Activated T-cell treated with anti-CD3 and anti-CD28 coated beads, Interleukin-2, amount 50 U/mL, for 24 hours (primary cell): ENCODE measurements around the gene MAB21L3.

Source experiments
- DNase-seq: peaks from one replicate; pipeline ENCODE4 v3.0.0-alpha.2; 2020
- H3K27ac Mint-ChIP-seq: 2 replicates; pipeline ENCODE4 v1.8.0; 2020; ENCODE audit warnings: mild to moderate bottlenecking, mixed read lengths
- H3K27me3 Mint-ChIP-seq: 2 replicates; pipeline ENCODE4 v1.8.0; 2020; ENCODE audit warnings: mixed read lengths
- H3K36me3 Mint-ChIP-seq: 2 replicates; pipeline ENCODE4 v1.8.0; 2020; ENCODE audit warnings: low read depth, mixed read lengths
- H3K4me1 Mint-ChIP-seq: 2 replicates; pipeline ENCODE4 v1.8.0; 2020; ENCODE audit warnings: low read depth, mixed read lengths
- H3K4me3 Mint-ChIP-seq: 2 replicates; pipeline ENCODE4 v1.8.0; 2020; ENCODE audit warnings: mild to moderate bottlenecking, moderate library complexity, mixed read lengths
- H3K9me3 Mint-ChIP-seq: 2 replicates; pipeline ENCODE4 v1.8.0; 2020; ENCODE audit warnings: mixed read lengths

Gene MAB21L3

DNA sequence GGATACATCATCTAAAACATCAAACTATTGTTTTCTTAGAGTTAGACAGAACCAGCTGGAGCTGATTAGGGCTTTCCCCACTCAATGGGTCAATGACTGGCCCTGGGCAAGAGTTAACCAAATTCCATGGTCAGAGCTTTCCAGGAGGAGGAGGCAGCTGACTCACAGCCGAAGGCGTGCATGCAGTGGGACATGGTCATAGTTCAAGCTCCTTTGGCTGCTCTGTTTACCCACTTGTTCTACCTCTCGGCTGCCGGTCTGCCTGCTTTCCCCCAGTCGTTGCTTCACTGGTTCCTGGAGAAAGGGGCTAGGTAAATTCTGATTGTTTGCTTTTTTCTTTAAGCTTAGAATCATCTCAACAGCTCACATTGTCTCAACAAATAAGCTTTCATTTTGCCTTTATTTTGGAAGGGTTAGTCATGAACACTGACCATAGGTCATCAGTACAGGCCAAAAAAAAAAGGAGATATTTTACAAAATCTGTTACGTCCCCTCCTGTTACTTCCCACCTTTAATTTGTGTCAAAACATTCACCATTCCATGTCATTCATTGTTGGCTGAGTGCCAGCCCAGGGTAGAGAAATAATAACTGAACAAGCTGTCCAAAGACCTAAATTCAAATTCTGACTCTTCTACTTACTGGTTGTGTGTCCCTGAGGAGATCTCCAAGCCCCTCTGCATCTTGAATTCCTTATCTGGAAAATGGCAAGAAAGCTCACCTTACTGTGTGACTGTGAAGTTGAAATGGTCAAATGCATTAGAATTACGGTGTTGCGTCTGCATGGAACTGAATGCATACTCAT lies 12.0 kb downstream of the MAB21L3 start:
- Mint-ChIP-seq H3K4me3 (no peak overlapping the region), H3K27me3 (peaks cover 33% of the 10 kb centered on the region), H3K4me1 (peaks cover 27% of the 10 kb centered on the region), H3K27ac (no peak overlapping the region), H3K36me3 (no peaks in the 10 kb centered on the region), H3K9me3 (no peaks in the 10 kb centered on the region)
- DNase-seq: no peak

DNA sequence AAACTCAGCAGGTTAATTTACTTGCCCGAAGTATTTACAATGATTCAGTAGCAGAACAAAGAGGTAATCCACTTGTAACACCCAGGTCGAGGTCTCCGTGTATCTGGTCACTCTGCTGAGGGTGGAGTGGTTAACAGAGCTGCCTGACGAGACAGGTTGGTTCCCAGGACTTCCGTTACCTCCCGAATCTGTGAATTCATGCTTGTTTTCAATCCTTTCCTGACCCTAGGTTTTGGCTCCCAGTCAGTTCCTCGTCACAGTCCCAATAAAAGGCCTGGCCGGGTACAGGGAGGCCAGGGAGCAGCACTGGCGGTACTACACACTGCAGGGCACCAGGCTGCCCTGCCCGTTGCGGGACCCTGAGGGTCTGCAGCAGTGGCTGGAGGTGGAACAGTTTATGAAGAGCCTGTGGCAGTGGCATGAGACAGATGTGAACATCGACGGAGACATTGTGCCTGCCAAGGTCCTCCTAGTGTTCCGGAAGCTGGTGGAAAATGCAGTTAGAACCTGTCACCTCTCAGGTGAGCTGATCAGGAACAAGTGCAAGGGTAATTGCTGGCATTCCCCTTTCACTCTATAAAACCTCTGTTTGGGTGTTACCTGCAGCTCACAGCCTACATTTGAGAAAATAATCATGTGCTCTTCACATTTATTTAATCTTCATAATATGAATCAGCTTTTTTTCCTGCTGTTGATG lies 12.8 kb downstream of the MAB21L3 start:
- no peak for DNase-seq
- Mint-ChIP-seq H3K36me3 (no peaks in the 10 kb centered on the region), H3K9me3 (no peaks in the 10 kb centered on the region), H3K27me3 (peaks cover 33% of the 10 kb centered on the region), H3K4me1 (peaks cover 36% of the 10 kb centered on the region), H3K4me3 (no peak overlapping the region), H3K27ac (no peak overlapping the region)

DNA sequence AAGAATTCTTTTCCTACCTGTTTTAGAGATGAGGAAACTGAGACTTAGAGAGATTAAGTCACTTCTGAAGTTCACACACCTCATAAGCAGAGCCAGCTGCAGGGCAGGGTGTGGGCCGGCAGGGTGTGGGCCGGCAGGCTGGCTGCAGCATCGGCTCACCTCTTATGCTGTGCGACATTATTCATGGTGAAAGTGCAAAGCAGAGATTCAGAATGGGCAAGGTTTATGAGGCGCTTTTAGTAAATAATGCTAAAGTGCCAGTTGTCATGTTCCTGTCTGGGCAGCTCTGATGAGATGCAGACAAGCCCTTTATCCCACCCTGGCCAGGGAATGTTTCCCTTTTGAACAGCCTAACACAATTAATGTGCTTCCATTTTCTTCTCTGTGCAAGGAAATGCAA lies 14.6 kb downstream of the MAB21L3 start:
- H3K4me3 Mint-ChIP-seq: no peak overlapping the region
- H3K36me3 Mint-ChIP-seq: no peaks in the 10 kb centered on the region
- DNase-seq: no peak
- H3K4me1 Mint-ChIP-seq: peaks cover 45% of the 10 kb centered on the region
- H3K27me3 Mint-ChIP-seq: peaks cover 39% of the 10 kb centered on the region
- no peaks in the 10 kb centered on the region for H3K9me3 Mint-ChIP-seq
- H3K27ac Mint-ChIP-seq: no peak overlapping the region

DNA sequence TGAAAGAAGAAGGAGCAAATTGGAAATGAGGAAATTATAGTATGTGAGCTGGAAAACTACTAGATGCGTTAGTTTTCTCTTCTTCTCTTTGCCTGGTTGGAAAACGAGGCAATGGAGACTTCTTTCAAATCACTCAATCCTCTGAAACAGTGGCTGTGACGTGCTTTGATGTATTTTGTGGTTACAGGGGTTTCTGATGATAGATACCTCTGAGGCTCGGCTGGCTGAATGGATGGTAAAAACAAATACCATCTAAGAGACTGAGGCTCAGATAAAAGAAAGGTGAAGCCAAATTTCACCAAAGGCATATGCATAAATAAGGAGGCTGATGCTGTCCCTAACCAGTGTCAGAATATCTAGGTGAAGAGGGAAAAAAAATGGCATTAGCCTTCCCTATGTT lies 15.1 kb downstream of the MAB21L3 start:
- H3K27ac Mint-ChIP-seq: peak overlapping the region; percentile 12
- peaks cover 45% of the 10 kb centered on the region for H3K4me1 Mint-ChIP-seq
- H3K9me3 Mint-ChIP-seq: no peaks in the 10 kb centered on the region
- no peak overlapping the region for H3K4me3 Mint-ChIP-seq
- H3K36me3 Mint-ChIP-seq: no peaks in the 10 kb centered on the region
- H3K27me3 Mint-ChIP-seq: peaks cover 35% of the 10 kb centered on the region
- DNase-seq: no peak

DNA sequence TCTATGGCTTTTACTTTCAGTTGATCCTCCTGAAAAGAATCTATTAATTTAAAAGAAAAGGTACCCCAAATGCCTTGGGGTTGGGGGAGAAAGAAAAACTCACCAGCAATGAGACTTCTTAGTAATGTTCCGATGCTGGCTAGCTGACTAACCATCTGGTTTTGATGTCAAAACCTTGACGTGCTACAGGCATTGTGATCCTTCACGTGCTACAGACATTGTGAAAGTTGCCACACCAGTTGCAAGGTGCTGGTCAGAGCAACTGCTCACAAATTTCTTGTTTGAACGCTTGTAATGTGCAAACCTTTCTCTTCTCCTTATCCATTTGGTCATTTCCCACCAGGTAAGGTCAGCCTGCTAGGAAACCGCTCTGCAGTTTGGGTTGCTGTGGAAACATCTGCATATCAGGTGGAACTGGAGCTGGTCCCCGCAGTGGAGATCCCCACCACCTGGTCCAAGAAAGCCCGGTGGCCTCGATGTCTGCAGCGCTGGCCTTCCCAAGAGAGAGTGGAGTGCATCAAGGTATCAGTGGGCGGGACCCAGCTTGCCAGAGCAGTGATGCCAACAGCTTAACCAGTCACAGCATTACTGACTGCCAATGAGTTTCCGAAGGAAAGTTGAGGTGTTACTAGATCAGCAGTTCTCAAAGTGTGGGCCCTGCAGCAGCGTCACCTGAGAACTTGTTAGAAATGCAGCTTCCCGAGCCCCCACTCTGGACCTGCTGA lies 16.1 kb downstream of the MAB21L3 start:
- H3K27me3 Mint-ChIP-seq: peaks cover 32% of the 10 kb centered on the region
- H3K4me1 Mint-ChIP-seq: peaks cover 43% of the 10 kb centered on the region
- DNase-seq: no peak
- H3K4me3 Mint-ChIP-seq: no peak overlapping the region
- peak overlapping the region; percentile 57 for H3K27ac Mint-ChIP-seq
- no peaks in the 10 kb centered on the region for H3K9me3 Mint-ChIP-seq
- no peaks in the 10 kb centered on the region for H3K36me3 Mint-ChIP-seq

DNA sequence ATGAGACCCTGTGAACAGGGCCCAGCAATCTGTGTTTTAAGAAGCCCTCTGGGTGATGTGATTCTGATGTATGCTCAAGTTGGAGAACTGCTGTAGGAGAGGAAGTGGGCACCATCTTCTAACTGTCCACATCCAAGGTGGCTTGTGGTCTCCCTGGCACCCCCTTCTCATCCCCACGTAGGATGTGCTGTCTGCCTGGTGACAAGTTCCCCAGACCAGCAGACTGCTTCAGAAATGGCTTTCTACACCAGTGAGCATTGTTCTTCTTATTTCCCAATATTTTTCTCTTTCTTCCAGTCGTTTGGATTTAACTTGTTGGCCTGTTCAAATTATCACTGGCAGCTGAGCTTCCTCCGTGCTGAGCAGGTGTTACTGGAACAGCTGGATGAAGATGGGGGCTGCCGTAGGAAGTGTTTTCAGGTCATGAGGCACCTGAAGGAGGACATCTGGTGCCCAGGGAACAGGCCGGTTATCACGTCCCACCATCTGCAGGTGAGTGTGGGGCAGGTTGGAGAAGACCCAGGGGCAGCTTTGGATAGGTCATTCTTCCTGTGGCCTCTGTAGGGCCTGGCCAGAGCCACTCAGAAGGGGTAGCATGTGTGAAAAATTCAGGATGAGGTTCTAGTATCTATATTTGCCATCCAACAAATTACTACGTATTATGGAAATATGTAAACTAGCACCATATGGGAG lies 16.8 kb downstream of the MAB21L3 start:
- peaks cover 43% of the 10 kb centered on the region for H3K4me1 Mint-ChIP-seq
- peak overlapping the region; percentile 66 for H3K27ac Mint-ChIP-seq
- no peaks in the 10 kb centered on the region for H3K36me3 Mint-ChIP-seq
- peaks cover 29% of the 10 kb centered on the region for H3K27me3 Mint-ChIP-seq
- H3K4me3 Mint-ChIP-seq: no peak overlapping the region
- H3K9me3 Mint-ChIP-seq: no peaks in the 10 kb centered on the region
- no peak for DNase-seq

DNA sequence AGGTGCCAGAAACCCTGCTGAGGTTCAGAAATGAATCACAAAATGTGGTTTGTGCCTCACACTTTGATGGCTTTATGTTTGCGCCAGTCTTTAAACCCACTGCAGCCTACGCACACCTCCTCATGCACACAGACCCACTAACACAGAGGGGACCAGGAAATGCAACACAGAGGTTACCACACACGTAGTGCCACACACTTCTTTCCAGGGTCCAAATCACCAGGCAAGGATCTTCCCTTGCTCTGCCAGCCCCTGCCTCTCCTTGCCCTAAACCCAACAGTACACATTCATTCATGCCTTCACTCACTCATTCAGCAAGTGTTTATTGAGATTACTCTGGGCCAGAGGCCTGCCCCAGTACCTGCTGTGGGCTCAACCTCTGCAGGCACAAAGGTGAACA lies 17.5 kb downstream of the MAB21L3 start:
- H3K36me3 Mint-ChIP-seq: no peaks in the 10 kb centered on the region
- peak overlapping the region; percentile 11 for H3K4me3 Mint-ChIP-seq
- peaks cover 24% of the 10 kb centered on the region for H3K27me3 Mint-ChIP-seq
- H3K9me3 Mint-ChIP-seq: no peaks in the 10 kb centered on the region
- DNase-seq: peak; percentile 64
- peak overlapping the region; percentile 66 for H3K27ac Mint-ChIP-seq
- peaks cover 43% of the 10 kb centered on the region for H3K4me1 Mint-ChIP-seq

DNA sequence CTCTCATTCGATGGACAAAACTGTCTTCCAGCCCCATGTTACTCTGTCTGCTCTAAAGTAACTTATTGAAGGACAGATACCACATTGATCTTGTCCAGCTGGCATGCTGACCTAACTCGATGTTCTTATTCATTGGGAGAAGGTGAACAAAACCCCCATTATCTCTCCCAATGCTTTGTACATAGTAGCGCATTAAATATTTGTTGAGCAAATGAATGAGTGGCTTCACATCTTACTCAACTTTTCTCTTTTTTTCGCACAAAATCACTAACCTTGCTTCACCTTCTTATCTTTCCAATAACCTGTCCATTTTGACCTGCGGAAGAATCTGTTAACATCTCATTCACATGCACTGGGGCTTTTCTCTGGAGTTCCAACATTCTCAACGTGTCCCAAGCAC lies 18.3 kb downstream of the MAB21L3 start:
- no peaks in the 10 kb centered on the region for H3K9me3 Mint-ChIP-seq
- H3K4me3 Mint-ChIP-seq: no peak overlapping the region
- no peak overlapping the region for H3K27ac Mint-ChIP-seq
- DNase-seq: no peak
- no peaks in the 10 kb centered on the region for H3K36me3 Mint-ChIP-seq
- H3K27me3 Mint-ChIP-seq: peaks cover 22% of the 10 kb centered on the region
- H3K4me1 Mint-ChIP-seq: peaks cover 47% of the 10 kb centered on the region

DNA sequence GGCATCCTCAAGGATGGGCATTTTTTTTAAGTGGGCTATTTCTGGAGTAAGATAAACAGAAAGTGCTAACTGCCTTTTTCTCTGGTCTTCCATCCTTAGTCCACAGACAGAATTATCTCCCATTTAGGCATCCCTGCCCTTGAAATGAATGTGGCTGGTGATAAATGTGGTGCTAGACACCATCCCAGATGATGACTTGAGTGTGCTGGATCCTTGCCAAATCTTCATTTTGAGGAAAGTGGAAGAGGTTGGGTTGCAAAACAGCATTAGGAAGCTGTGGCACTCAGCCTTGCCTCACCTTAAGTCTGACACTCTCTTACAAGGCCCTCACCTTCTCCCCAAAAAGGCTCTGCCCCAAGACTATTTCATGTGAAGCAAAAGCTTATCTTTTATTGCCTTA lies 19.2 kb downstream of the MAB21L3 start:
- H3K4me1 Mint-ChIP-seq: peaks cover 47% of the 10 kb centered on the region
- no peaks in the 10 kb centered on the region for H3K36me3 Mint-ChIP-seq
- H3K27ac Mint-ChIP-seq: no peak overlapping the region
- H3K27me3 Mint-ChIP-seq: peaks cover 21% of the 10 kb centered on the region
- no peaks in the 10 kb centered on the region for H3K9me3 Mint-ChIP-seq
- no peak overlapping the region for H3K4me3 Mint-ChIP-seq
- no peak for DNase-seq

DNA sequence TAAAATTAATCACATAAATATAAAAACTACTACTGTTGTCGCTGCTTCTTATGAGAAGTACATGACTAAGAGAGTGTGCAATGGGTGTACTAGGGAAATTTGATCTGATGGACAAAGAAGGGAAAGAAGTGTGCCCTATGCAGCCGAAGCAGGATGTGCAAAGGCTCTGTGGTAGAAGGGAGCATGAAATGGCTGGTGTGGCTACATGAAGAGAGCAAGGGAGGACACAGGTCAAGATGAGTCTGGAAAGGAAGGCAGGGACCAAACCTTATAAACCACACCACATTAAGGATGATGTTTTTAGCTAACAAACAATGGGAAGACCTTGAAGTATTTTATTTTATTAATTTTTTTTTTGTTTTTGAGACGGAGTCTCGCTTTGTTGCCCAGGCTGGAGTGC lies 20.0 kb downstream of the MAB21L3 start:
- no peaks in the 10 kb centered on the region for H3K36me3 Mint-ChIP-seq

DNA sequence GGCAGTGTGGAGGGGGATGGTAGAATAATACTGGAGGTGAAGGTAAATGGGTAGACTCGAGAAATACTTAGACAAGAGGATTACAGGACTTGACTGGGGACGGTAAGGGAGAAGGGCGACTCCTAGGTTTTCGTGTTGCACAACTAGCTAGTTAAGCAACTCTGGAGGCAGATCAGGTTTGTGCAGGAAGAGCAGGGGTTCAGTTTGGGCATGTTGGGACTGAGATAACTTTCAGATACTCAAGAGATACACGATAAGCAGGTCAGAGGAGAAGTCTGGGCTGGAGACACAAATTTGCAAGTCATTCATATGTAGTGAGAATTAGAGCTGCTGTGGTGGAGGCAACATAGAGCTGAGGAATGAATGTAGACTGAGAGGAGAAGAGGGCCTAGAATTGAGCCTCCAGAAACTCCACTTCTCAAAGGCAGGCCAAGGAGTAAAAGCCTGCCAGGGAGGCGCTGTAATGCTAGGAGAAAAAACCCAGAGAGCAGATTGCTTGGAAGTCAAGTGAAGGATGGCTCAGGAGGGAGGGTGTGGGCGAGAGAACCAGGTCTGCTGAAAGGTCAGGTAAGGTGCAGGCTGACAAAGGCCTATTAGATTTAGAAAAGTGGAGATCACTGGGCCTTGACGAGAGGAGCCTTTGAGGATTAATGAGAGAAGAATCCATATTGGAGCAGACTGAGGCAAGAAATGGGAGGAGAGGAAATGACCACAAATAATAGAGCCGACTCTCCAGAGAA lies 20.8 kb downstream of the MAB21L3 start:
- DNase-seq: no peak
- Mint-ChIP-seq H3K36me3 (no peaks in the 10 kb centered on the region), H3K4me3 (no peak overlapping the region), H3K27me3 (peaks cover 16% of the 10 kb centered on the region), H3K4me1 (peaks cover 32% of the 10 kb centered on the region), H3K9me3 (no peaks in the 10 kb centered on the region), H3K27ac (no peak overlapping the region)

More for the DNA sequence above, 20.0 kb downstream of the MAB21L3 start:
- Mint-ChIP-seq H3K27me3 (peaks cover 19% of the 10 kb centered on the region), H3K9me3 (no peaks in the 10 kb centered on the region), H3K27ac (no peak overlapping the region), H3K4me3 (no peak overlapping the region), H3K4me1 (peaks cover 41% of the 10 kb centered on the region)
- no peak for DNase-seq

DNA sequence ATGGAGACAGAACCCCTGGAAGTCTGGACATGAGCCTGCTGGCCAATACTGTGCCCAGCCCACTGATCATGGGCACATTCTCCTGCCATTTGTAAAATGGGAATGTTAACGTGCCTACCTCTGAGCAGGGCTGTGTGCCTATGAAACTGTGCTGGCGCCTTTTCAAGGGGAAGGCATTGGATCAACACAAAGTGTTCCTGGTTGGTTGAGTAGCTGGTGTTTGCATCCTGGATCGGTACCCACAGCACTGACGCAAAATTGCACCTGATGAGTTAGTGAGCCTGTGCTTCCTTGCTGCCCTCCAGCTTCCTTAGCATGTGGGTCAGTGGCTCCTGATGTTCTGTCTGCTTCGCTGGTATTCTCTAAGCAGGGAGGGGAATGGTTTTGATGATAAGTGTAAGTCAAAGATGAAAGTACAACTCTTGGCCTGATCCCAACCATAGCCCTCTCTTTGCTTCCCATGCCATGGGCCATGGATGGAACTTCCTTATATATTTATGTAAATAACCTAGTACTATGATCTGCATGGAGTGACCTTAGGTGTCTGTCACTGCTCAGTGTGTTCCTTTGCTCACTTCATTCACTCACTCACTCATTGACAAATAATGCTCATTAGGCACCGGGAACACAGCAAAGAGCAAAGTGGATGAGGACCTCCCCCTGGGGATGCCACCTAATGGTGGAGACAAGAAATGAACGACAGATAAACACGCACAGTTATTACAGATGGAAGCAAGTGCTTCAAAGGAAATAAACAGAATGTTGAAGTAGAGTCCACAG lies 22.7 kb downstream of the MAB21L3 start:
- DNase-seq: no peak
- Mint-ChIP-seq H3K27me3 (peaks cover 16% of the 10 kb centered on the region), H3K4me3 (no peak overlapping the region), H3K27ac (no peak overlapping the region), H3K9me3 (no peaks in the 10 kb centered on the region), H3K36me3 (no peaks in the 10 kb centered on the region), H3K4me1 (peaks cover 18% of the 10 kb centered on the region)

DNA sequence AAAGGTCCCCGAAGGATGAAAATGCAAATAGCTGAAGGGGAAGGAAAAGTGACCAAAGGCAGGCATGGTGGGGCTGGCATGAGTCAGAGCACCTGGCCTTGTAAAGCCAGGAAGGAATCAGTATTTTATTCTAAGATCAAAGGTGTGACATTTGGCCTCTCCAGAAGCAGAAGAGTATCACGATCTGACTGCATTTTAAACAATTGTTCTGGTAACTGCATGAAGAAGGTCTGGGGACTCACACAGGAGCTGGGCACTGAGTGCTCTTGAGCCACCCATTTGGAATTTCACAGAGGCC lies 23.2 kb downstream of the MAB21L3 start:
- Mint-ChIP-seq H3K27me3 (peaks cover 16% of the 10 kb centered on the region), H3K4me1 (peaks cover 17% of the 10 kb centered on the region), H3K27ac (no peak overlapping the region), H3K9me3 (no peaks in the 10 kb centered on the region), H3K4me3 (no peak overlapping the region), H3K36me3 (no peaks in the 10 kb centered on the region)
- DNase-seq: no peak
